Thyroid gland (tissue), 4 donors: Measurements from ENCODE around the gene MAML3.

Experiments
- POLR2A ChIP-seq, 2 donors: fragments of 450-650 bp; IDR thresholded peaks; one replicate each; pipeline ENCODE4 v1.6.1; 2017; ENCODE audit warnings: antibody characterized with exemption in 2 of 2, mild to moderate bottlenecking in 2 of 2, moderate library complexity in 1 of 2
- TF ChIP-seq, protein P1 (sequence below), 6 experiments: fragments of 200-600 bp in 3 of 6; fragments of 450-650 bp in 3 of 6; sonication (generic) in 3 of 6; IDR thresholded peaks; one replicate each; pipeline ENCODE4 v1.5.1; 2016 to 2019; ENCODE audit warnings: antibody characterized with exemption in 6 of 6, mild to moderate bottlenecking in 2 of 6, inconsistent platforms in 1 of 6, moderate library complexity in 1 of 6

DNA sequence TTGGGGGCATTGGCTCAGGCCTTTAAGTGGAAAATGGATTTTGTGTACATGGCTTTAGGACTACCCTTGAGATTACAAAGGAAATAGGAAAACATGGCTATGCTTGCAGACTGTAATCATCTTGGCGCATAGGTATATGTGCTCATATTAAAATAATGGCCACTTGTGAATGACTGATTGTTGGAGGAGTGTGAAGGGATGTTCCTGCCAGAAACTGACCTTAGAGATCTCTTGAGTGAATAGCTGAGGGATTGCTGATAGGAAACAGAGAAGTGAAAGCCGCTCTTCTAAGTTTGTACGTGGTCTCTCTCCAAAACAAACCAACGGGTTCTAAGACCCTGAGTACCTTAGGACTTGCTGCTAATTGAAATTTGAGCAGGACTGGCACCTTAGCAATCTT lies 302.3 kb downstream of the MAML3 start:
- TF ChIP-seq, protein P1, sequence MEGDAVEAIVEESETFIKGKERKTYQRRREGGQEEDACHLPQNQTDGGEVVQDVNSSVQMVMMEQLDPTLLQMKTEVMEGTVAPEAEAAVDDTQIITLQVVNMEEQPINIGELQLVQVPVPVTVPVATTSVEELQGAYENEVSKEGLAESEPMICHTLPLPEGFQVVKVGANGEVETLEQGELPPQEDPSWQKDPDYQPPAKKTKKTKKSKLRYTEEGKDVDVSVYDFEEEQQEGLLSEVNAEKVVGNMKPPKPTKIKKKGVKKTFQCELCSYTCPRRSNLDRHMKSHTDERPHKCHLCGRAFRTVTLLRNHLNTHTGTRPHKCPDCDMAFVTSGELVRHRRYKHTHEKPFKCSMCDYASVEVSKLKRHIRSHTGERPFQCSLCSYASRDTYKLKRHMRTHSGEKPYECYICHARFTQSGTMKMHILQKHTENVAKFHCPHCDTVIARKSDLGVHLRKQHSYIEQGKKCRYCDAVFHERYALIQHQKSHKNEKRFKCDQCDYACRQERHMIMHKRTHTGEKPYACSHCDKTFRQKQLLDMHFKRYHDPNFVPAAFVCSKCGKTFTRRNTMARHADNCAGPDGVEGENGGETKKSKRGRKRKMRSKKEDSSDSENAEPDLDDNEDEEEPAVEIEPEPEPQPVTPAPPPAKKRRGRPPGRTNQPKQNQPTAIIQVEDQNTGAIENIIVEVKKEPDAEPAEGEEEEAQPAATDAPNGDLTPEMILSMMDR (IDR thresholded peaks at IDR 0.05): no peak
- no peak for TF ChIP-seq POLR2A (IDR thresholded peaks at IDR 0.05)
